GM06990 (cell line): Measurements from ENCODE around the gene SYNPO2.
A peak's percentile ranks its signal among the peaks of the same experiment; 100 is the strongest.

Source experiments
- DNase-seq: peaks from one replicate; pipeline ENCODE4 v3.0.0-alpha.2; 2011; ENCODE audit not compliant: insufficient read length; ENCODE audit errors: extremely low read depth
- H3K27me3 ChIP-seq: replicated peaks from 2 replicates; pipeline ENCODE4 v1.6.0; 2011; ENCODE audit warnings: low read length; ENCODE audit not compliant: control insufficient read depth, insufficient read depth
- H3K36me3 ChIP-seq: 2 replicates; pipeline ENCODE4 v1.5.1; 2011; ENCODE audit warnings: low read length; ENCODE audit not compliant: control insufficient read depth, insufficient read depth
- H3K4me3 ChIP-seq: replicated peaks from 2 replicates; pipeline ENCODE4 v1.5.1; 2011; ENCODE audit warnings: low read depth, mild to moderate bottlenecking, control low read depth, low read length
- CTCF ChIP-seq: IDR thresholded peaks from 2 replicates; pipeline ENCODE4 v1.5.1; 2011; ENCODE audit warnings: low read length, control low read depth, mild to moderate bottlenecking, inconsistent platforms; ENCODE audit not compliant: insufficient read depth, poor library complexity, severe bottlenecking

SYNPO2 gene

GRCh38 chr4:118968005-118968404 is 79.4 kb downstream of the SYNPO2 start:
- Histone ChIP-seq H3K4me3 (no peak overlapping the region), H3K36me3 (no peaks in the 10 kb centered on the region), H3K27me3 (no peaks in the 10 kb centered on the region)
- DNase-seq: peak; percentile 52
- no peak for TF ChIP-seq CTCF

DNA sequence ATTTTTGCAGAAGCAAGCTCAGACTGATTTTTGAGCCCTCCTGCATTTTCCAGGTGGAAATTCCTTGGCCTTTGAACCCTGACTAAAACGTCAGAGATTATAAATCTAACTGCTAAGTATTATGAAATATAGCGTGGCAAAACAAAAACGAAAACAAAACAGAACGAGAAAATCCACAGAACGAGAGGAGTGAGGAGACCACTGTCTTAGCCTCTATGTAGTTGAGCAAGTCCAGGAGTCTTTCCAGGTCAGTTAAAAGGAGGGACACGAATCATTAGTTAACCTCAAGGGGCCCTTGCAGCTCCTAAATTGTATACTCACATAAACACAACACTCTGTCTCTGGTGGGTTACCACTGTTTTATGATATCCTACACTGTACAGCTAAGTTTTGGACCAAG is 80.2 kb downstream of the SYNPO2 start:
- Histone ChIP-seq H3K4me3 (no peak overlapping the region), H3K36me3 (no peaks in the 10 kb centered on the region), H3K27me3 (no peaks in the 10 kb centered on the region)
- DNase-seq: no peak
- TF ChIP-seq CTCF: no peak

- no peak for DNase-seq
- no peak overlapping the region for H3K4me3 ChIP-seq
- TF ChIP-seq CTCF: peak; percentile 13
These were observed 80.7 kb downstream of the SYNPO2 start for GRCh38 chr4:118969359-118969758.

DNA sequence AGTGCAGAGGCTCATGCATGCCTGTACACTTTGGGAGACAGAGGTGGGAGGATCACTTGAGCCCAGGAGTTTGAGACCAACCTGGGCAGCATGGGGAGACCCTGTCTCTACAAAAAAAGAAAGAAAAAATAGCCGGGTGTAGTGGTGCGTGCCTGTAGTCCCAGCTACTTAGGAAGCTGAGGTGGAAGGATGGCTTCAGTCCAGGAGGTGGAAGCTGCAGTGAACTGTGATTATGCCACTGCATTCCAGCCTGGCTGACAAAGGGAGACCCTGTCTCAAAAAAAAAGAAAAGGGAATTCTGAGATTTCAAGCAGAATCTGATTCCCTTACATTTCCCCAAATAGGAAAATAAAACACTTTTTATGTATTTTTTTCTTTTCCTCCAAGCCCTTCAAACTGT is 83.5 kb downstream of the SYNPO2 start:
- H3K4me3 ChIP-seq: no peak overlapping the region
- no peak for DNase-seq
- no peaks in the 10 kb centered on the region for H3K36me3 ChIP-seq
- H3K27me3 ChIP-seq: no peaks in the 10 kb centered on the region
- no peak for TF ChIP-seq CTCF

More at GRCh38 chr4:118969359-118969758, 80.7 kb downstream of the SYNPO2 start:
- no peaks in the 10 kb centered on the region for H3K27me3 ChIP-seq
- H3K36me3 ChIP-seq: no peaks in the 10 kb centered on the region

- Histone ChIP-seq H3K4me3 (no peak overlapping the region), H3K27me3 (no peaks in the 10 kb centered on the region), H3K36me3 (no peaks in the 10 kb centered on the region)
- DNase-seq: no peak
- TF ChIP-seq CTCF: no peak
These were observed 84.6 kb downstream of the SYNPO2 start for GRCh38 chr4:118973295-118973694.

- Histone ChIP-seq H3K36me3 (no peaks in the 10 kb centered on the region), H3K27me3 (no peaks in the 10 kb centered on the region), H3K4me3 (no peak overlapping the region)
- TF ChIP-seq CTCF: no peak
- DNase-seq: no peak
These were observed 86.1 kb downstream of the SYNPO2 start for GRCh38 chr4:118974758-118975157.
